Stomach smooth muscle (tissue), 2 donors: ENCODE measurements around the gene TBL2.
"Not testable (repeated sequence)": the region's sequence is repeated elsewhere in the genome, so short reads cannot be mapped to it uniquely, and the experiment has no call there.

Source experiments
- H3K27ac ChIP-seq: one replicate; pipeline ENCODE4 v1.7.0; 2013; ENCODE audit warnings: mild to moderate bottlenecking, low read length, inconsistent platforms
- H3K27me3 ChIP-seq, 2 donors: one replicate each; pipeline ENCODE4 v1.7.0; 2013; ENCODE audit warnings: low read length in 2 of 2; ENCODE audit not compliant: insufficient read depth in 2 of 2, control insufficient read depth in 1 of 2
- H3K36me3 ChIP-seq, 2 donors: one replicate each; pipeline ENCODE4 v1.7.0; 2013; ENCODE audit warnings: low read length in 2 of 2; ENCODE audit not compliant: control insufficient read depth in 2 of 2, insufficient read depth in 2 of 2
- H3K4me1 ChIP-seq: one replicate; pipeline ENCODE4 v1.7.0; 2013; ENCODE audit warnings: low read length; ENCODE audit not compliant: control insufficient read depth, insufficient read depth
- H3K4me3 ChIP-seq, 2 donors: one replicate each; pipeline ENCODE4 v1.7.0; 2013; ENCODE audit warnings: low read length in 2 of 2
- H3K9ac ChIP-seq, 2 donors: one replicate each; pipeline ENCODE4 v1.7.0; 2013; ENCODE audit warnings: low read length in 2 of 2, mild to moderate bottlenecking in 1 of 2
- H3K9me3 ChIP-seq, 2 donors: one replicate each; pipeline ENCODE4 v1.7.0; 2013; ENCODE audit warnings: low read length in 2 of 2; ENCODE audit not compliant: control insufficient read depth in 2 of 2
- donor health status: healthy.
- donor health status: Pancreatic carcinoma.

The TBL2 gene

GRCh38 chr7:73567846-73568685, 10.3 kb downstream of the TBL2 start:
- Histone ChIP-seq H3K9me3 (no peaks in the 10 kb centered on the region), H3K4me1 (no peaks in the 10 kb centered on the region), H3K27ac (no peak overlapping the region), H3K36me3 (peaks cover 20 to 28% of the 10 kb centered on the region in 2 donors), H3K27me3 (no peaks in the 10 kb centered on the region), H3K9ac (no peak overlapping the region), H3K4me3 (no peak overlapping the region)

DNA sequence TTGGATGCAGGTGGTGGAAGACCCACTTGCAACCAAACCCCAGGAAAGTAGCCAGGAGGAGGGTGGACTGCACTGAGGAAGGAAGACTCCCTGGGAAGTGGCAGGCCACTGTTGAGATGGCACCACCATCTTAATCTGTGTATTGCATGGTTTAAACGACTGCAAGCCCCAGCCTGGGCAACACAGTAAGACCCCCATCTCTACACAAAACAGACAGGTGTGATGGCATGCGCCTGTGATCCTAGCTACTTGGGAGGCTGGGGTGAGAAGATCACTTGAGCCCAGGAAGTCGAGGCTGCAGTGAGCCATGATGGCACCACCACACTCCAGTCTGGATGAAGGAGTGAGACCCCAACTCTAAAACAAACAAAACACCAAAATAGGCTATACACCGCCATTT, 11.2 kb downstream of the TBL2 start:
- Histone ChIP-seq H3K36me3 (peaks cover 11 to 18% of the 10 kb centered on the region in 2 donors), H3K4me1 (no peaks in the 10 kb centered on the region), H3K4me3 (no peak overlapping the region), H3K27ac (no peak overlapping the region), H3K9me3 (no peaks in the 10 kb centered on the region), H3K9ac (no peak overlapping the region), H3K27me3 (no peaks in the 10 kb centered on the region)

GRCh38 chr7:73566431-73566830, 11.9 kb downstream of the TBL2 start:
- not testable (repeated sequence) for H3K27ac ChIP-seq, H3K9me3 ChIP-seq, H3K9ac ChIP-seq, H3K27me3 ChIP-seq, H3K4me1 ChIP-seq
- Histone ChIP-seq H3K4me3 (peak overlapping the region in 1 of 2 donors; percentile 35), H3K36me3 (peaks cover 9 to 16% of the 10 kb centered on the region in 2 donors)

GRCh38 chr7:73565675-73566340, 12.6 kb downstream of the TBL2 start:
- no peaks in the 10 kb centered on the region for H3K9me3 ChIP-seq
- H3K9ac ChIP-seq: no peak overlapping the region
- peaks cover 7 to 11% of the 10 kb centered on the region in 2 donors for H3K36me3 ChIP-seq
- H3K27me3 ChIP-seq: no peaks in the 10 kb centered on the region
- H3K4me1 ChIP-seq: no peaks in the 10 kb centered on the region
- H3K4me3 ChIP-seq: peak overlapping the region in 1 of 2 donors; percentile 35
- no peak overlapping the region for H3K27ac ChIP-seq

DNA sequence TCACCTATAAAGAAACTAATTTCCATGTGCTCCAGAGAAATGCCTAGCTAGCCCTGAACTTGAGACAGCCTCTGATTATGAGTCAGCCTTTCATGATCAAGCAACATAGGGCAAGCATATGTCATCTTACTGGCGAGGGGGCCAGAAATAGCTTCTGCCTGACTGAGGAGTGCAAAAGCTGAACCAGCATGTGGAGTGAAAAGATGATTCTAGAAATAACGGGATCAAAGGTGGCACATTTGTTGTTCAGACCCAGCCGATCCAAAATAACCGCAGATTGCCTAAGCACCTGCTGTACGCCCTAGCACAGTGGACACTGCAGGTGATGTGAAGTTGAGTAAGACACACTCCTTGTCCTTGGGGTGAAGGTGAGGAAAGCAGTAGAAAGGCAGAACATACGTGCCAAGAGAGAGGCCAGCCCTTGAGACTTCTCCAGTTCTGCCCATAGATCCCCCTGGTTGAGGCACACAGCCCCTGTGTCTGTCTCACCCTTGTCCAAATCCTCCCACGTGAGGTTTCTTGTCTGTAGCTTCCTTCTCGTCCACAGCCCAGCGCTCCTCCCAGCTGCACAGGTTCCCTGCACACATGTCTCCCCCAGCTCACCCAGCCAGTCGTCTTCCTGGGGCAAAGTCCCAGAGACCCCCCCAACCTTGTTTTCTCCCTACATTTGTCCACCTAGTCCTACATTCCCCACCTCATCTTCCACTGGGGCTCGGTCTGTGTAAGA, 18.1 kb downstream of the TBL2 start:
- H3K4me1 ChIP-seq: peaks cover 18% of the 10 kb centered on the region
- no peak overlapping the region for H3K27ac ChIP-seq
- no peak overlapping the region for H3K9ac ChIP-seq
- no peaks in the 10 kb centered on the region for H3K36me3 ChIP-seq
- H3K9me3 ChIP-seq: no peaks in the 10 kb centered on the region
- no peaks in the 10 kb centered on the region for H3K27me3 ChIP-seq
- no peak overlapping the region for H3K4me3 ChIP-seq

DNA sequence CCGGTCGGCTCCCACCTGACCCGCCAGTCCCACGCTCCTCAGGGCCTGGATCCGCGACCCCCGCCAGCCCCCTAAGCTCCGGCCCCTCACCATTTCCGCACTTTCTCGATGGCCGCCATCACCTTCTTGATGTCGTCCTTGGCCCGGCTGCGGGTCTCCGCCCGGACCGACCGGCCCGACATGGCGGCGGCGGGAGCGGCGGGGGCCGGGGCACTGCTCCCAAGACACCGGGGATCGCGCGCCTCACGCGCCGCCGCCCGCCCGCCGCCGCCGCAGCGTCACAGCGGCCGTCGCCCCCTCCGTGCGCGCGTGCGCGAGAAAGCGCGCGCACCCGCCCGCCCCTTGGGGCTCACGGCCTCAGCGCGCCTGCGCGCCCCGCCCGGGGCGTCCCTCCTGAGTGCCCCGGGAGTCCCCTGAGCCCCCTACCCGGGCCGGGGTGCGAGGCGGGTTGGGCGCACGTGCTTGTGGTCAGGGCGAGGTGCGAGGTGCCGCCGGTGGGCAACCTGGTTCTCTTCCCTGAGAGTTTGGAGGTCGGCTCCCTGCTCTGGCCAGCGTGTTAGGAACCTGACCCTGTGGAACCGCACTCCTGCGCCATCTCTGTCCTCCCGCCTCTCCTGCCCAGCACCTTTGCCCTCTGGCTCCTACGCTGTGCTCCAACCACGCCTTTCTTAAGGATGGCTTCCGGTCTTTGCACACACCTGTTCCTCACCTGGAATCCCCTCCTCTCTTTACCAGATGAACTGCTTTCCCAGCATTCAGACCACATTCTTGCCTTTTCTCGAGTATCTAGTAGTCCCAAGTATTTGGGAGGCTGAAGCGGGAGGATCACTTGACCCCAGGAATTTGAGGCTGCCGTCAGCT, 20.8 kb downstream of the TBL2 start, which contains the start of gene BCL7B:
Gene BCL7B (minus strand): TSS at position 294 of the 861 bp plus-strand sequence. CDS start 112 bp downstream, at position 182.
- Histone ChIP-seq H3K36me3 (peaks cover 0 to 3% of the 10 kb centered on the region in 2 donors), H3K9ac (peak within 1 kb of the TSS; percentile 68 to 91), H3K27me3 (no peaks in the 10 kb centered on the region), H3K4me3 (peak within 1 kb of the TSS; percentile 91), H3K9me3 (no peaks in the 10 kb centered on the region), H3K27ac (peak within 1 kb of the TSS; percentile 93), H3K4me1 (peaks cover 23% of the 10 kb centered on the region)

GRCh38 chr7:73557108-73557396, 21.3 kb downstream of the TBL2 start:
- H3K36me3 ChIP-seq: peaks cover 2 to 5% of the 10 kb centered on the region in 2 donors
- H3K9ac ChIP-seq: peak overlapping the region; percentile 68 to 91
- H3K4me3 ChIP-seq: peak overlapping the region; percentile 91
- H3K4me1 ChIP-seq: peaks cover 23% of the 10 kb centered on the region
- no peaks in the 10 kb centered on the region for H3K9me3 ChIP-seq
- H3K27me3 ChIP-seq: no peaks in the 10 kb centered on the region
- H3K27ac ChIP-seq: peak overlapping the region; percentile 93

DNA sequence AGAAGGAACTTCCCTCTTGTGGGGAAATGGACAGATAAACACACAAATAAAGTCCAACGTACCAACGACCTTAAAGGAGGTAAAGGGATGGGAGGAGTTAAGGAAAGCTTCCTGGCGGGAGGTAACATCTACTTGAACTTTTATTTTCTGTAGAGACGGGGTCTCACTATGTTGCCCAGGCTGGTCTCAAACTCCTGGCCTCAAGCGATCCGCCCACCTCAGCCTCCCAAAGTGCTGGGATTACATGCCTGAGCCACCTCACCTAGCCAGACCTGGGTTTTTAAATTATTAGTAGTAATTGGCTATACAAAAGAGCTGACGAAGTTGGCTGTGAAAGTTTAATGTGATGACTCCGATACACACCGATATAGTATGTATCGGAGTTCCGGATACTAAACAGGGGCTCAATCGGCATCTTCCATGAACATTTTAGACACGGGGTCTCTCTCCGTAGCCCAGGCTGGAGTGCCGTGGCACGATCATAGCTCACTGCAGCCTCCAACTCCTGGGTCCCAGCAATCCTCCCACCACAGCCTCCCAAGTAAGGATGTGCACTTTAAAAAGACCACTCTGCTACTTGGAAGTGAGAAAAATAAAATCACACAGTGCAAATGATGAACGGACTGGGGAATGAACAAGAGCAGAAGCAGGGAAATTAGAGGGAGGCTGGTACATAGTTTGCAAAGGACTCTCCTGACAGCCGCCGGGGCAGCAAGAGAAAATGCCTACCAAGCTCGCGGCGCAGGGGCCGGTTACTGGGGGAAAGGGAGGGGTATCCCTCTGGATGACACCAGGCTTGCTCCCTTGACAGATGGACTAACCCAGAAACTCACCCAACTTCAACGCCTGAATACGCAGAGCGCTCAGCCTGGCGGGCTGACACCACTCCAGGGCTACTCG, 21.9 kb downstream of the TBL2 start:
- H3K9me3 ChIP-seq: no peaks in the 10 kb centered on the region
- peak overlapping the region; percentile 93 for H3K27ac ChIP-seq
- H3K36me3 ChIP-seq: peaks cover 5 to 6% of the 10 kb centered on the region in 2 donors
- peak overlapping the region; percentile 91 for H3K4me3 ChIP-seq
- peak overlapping the region; percentile 68 to 91 for H3K9ac ChIP-seq
- H3K4me1 ChIP-seq: peaks cover 23% of the 10 kb centered on the region
- H3K27me3 ChIP-seq: no peaks in the 10 kb centered on the region

- Histone ChIP-seq H3K27me3 (no peaks in the 10 kb centered on the region), H3K36me3 (peaks cover 10% of the 10 kb centered on the region in 2 donors), H3K27ac (peak overlapping the region; percentile 93), H3K9ac (peak overlapping the region; percentile 68 to 91), H3K4me1 (peaks cover 23% of the 10 kb centered on the region), H3K9me3 (no peaks in the 10 kb centered on the region), H3K4me3 (peak overlapping the region; percentile 91)
Observed at GRCh38 chr7:73555411-73555982, 22.9 kb downstream of the TBL2 start.
